Activated T-helper 1 cell treated with anti-CD3 and anti-CD28 coated beads, Interleukin-2, amount 50 U/mL, for 16 hours (primary cell): ENCODE results near the gene CIC.

ENCODE experiments used
- DNase-seq, 2 donors: peaks; one replicate each; pipeline ENCODE4 v3.0.0-alpha.2; 2020; ENCODE audit warnings: low read depth in 1 of 2, low spot score in 1 of 2

CIC gene

GRCh38 chr19:42303876-42304275, 34.8 kb downstream of the CIC start:
- no peak for DNase-seq

- no peak for DNase-seq
These were observed 37.6 kb downstream of the CIC start for GRCh38 chr19:42306646-42307045.

GRCh38 chr19:42309686-42310085, 40.6 kb downstream of the CIC start:
- DNase-seq = no peak

- DNase-seq = no peak
These were observed 42.6 kb downstream of the CIC start for GRCh38 chr19:42311657-42312056.

GRCh38 chr19:42312370-42312769, 43.3 kb downstream of the CIC start:
- no peak for DNase-seq

GRCh38 chr19:42313096-42313839, 44.2 kb downstream of the CIC start, which contains the start of gene TMEM145:
TMEM145 (plus strand) TSS chr19:42313309; CDS start chr19:42313377, 68 bp downstream.
- no peak for DNase-seq

- no peak for DNase-seq
These were observed 45.0 kb downstream of the CIC start for GRCh38 chr19:42313840-42314755.

GRCh38 chr19:42315024-42315423, 46.0 kb downstream of the CIC start:
- DNase-seq = no peak

- no peak for DNase-seq
These were observed 47.5 kb downstream of the CIC start for GRCh38 chr19:42316223-42317211.

GRCh38 chr19:42317535-42317934, 48.5 kb downstream of the CIC start:
- DNase-seq = no peak

GRCh38 chr19:42322305-42322704, 53.3 kb downstream of the CIC start:
- DNase-seq = no peak

GRCh38 chr19:42323473-42323851, 54.4 kb downstream of the CIC start:
- DNase-seq = no peak

GRCh38 chr19:42323852-42324654, 55.0 kb downstream of the CIC start:
- DNase-seq = no peak

GRCh38 chr19:42324655-42325307, 55.7 kb downstream of the CIC start:
- no peak for DNase-seq

- DNase-seq = peak; percentile 94 to 98
These were observed 56.4 kb downstream of the CIC start, which contains the start of gene MEGF8 for GRCh38 chr19:42325308-42325895. MEGF8 (plus strand) TSS chr19:42325635; CDS start chr19:42326244, 609 bp downstream.

- DNase-seq = no peak
These were observed 57.1 kb downstream of the CIC start for GRCh38 chr19:42325896-42326771.

GRCh38 chr19:42326969-42327368, 57.9 kb downstream of the CIC start:
- DNase-seq = no peak

GRCh38 chr19:42327381-42327780, 58.3 kb downstream of the CIC start:
- no peak for DNase-seq
